Body of pancreas (tissue), 4 donors: ENCODE measurements around the gene LIN52. TPM values are rescaled to one million over a fixed set of nuclear protein-coding genes. Genes with fewer than 3 reads are reported as not detected.

Experiments used
- ATAC-seq: fragments of 150-250 bp; one replicate; pipeline ENCODE4 v1.9.1; 2016
- DNase-seq, 4 donors: peaks; one replicate each; pipeline ENCODE4 v3.0.0-alpha.2; 2019
- H3K27ac ChIP-seq, 4 donors: fragments of 200-600 bp; sonication (generic); 1 replicate in 3 of 4; 2 replicates in 1 of 4; pipeline versions ENCODE4 v1.5.1 to v1.6.1; 2016 to 2019; ENCODE audit warnings: mild to moderate bottlenecking in 1 of 4, mixed read lengths in 1 of 4, moderate library complexity in 1 of 4
- H3K27me3 ChIP-seq, 2 donors: fragments of 200-600 bp; sonication (generic); one replicate each; pipeline ENCODE4 v1.6.0; 2016; ENCODE audit warnings: mild to moderate bottlenecking in 1 of 2
- H3K36me3 ChIP-seq, 2 donors: fragments of 200-600 bp; sonication (generic); replicated peaks in 1 of 2; 2 replicates each; pipeline ENCODE4 v1.5.1; 2016; ENCODE audit warnings: low read depth in 2 of 2; ENCODE audit not compliant: insufficient read depth in 1 of 2
- H3K4me1 ChIP-seq: fragments of 200-600 bp; sonication (generic); one replicate; pipeline ENCODE4 v1.6.0; 2016
- H3K4me3 ChIP-seq, 2 donors: fragments of 200-600 bp; sonication (generic); 1 replicate in 1 of 2; 2 replicates in 1 of 2; pipeline ENCODE4 v1.5.1; 2016 to 2019
- H3K9me3 ChIP-seq, 3 donors: fragments of 200-600 bp; sonication (generic); 1 replicate in 2 of 3; 2 replicates in 1 of 3; pipeline ENCODE4 v1.5.1; 2016
- POLR2A ChIP-seq, 3 donors: fragments of 450-650 bp; IDR thresholded peaks; one replicate each; pipeline ENCODE4 v1.6.1; 2016; ENCODE audit warnings: antibody characterized with exemption in 3 of 3, mild to moderate bottlenecking in 2 of 3
- WGBS, 2 donors: methylation state at CpG; one replicate each; pipeline ENCODE4 v1.1.5; 2017; 5-methylcytosine and 5-hydroxymethylcytosine counted together
- intact Hi-C: fragments of 100-400 bp; cut with DNase I; formaldehyde crosslinking; loops from one replicate; pipeline ENCODE4 v1.15.1; 2023
- total RNA-seq, 2 donors: library from RNA; depleted of rRNA; stranded (reverse); fragments of >200 nt; gene quantifications; one replicate each; pipeline ENCODE4 v1.1.0, GENCODE V29; 2016
- TF ChIP-seq, protein P1 (sequence below), 7 experiments: fragments of 450-650 bp in 4 of 7; fragments of 200-600 bp in 3 of 7; sonication (generic) in 3 of 7; IDR thresholded peaks; one replicate each; pipeline ENCODE4 v1.5.1; 2016 to 2019; ENCODE audit warnings: antibody characterized with exemption in 7 of 7

LIN52 gene
- total RNA-seq, 2 donors from 2014 or later, result 3.9 to 4.6 TPM

DNA sequence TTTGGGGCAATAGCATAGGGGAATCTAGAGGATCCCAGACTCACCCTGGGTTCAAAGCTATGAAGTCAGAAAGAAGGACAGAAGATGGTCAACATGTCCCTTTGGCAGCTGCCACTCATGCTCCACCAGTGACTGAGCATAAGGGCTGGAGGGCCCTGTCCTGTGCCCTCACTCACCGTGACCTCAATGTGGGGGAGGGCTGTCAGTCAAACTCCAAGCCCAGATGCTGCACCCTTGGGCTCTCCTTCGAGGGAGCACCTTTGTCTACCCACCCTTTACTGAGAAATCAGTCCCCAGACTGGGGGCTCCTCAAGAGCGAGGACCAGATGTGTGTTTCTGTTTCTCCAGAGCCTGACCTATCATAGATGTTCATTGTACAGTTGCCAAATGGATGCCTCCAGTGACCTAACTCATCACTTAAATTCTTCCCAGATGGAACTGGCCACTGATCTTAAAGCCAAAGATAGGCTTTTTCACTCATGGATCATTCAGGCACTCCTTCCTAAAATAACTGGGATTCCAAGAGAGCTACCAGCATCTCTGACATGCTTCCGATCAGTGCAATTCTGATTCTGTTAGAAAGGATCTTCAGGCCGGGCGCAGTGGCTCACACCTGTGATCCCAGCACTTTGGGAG lies 127.3 kb downstream of the LIN52 start:
- Histone ChIP-seq H3K4me1 (no peaks in the 10 kb centered on the region), H3K27me3 (no peaks in the 10 kb centered on the region), H3K27ac (no peak overlapping the region), H3K36me3 (no peaks in the 10 kb centered on the region), H3K9me3 (no peaks in the 10 kb centered on the region), H3K4me3 (no peak overlapping the region)
- intact Hi-C loops, result no loop called here
- DNase-seq (no peak), ATAC-seq (no peak)
- no peak for TF ChIP-seq POLR2A (IDR thresholded peaks at IDR 0.05)
- TF ChIP-seq, protein P1, sequence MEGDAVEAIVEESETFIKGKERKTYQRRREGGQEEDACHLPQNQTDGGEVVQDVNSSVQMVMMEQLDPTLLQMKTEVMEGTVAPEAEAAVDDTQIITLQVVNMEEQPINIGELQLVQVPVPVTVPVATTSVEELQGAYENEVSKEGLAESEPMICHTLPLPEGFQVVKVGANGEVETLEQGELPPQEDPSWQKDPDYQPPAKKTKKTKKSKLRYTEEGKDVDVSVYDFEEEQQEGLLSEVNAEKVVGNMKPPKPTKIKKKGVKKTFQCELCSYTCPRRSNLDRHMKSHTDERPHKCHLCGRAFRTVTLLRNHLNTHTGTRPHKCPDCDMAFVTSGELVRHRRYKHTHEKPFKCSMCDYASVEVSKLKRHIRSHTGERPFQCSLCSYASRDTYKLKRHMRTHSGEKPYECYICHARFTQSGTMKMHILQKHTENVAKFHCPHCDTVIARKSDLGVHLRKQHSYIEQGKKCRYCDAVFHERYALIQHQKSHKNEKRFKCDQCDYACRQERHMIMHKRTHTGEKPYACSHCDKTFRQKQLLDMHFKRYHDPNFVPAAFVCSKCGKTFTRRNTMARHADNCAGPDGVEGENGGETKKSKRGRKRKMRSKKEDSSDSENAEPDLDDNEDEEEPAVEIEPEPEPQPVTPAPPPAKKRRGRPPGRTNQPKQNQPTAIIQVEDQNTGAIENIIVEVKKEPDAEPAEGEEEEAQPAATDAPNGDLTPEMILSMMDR (IDR thresholded peaks at IDR 0.05), result no peak
- WGBS, 2 donors, result 88 to 98% methylated on average over 4 to 6 of the region's 6 CpGs

DNA sequence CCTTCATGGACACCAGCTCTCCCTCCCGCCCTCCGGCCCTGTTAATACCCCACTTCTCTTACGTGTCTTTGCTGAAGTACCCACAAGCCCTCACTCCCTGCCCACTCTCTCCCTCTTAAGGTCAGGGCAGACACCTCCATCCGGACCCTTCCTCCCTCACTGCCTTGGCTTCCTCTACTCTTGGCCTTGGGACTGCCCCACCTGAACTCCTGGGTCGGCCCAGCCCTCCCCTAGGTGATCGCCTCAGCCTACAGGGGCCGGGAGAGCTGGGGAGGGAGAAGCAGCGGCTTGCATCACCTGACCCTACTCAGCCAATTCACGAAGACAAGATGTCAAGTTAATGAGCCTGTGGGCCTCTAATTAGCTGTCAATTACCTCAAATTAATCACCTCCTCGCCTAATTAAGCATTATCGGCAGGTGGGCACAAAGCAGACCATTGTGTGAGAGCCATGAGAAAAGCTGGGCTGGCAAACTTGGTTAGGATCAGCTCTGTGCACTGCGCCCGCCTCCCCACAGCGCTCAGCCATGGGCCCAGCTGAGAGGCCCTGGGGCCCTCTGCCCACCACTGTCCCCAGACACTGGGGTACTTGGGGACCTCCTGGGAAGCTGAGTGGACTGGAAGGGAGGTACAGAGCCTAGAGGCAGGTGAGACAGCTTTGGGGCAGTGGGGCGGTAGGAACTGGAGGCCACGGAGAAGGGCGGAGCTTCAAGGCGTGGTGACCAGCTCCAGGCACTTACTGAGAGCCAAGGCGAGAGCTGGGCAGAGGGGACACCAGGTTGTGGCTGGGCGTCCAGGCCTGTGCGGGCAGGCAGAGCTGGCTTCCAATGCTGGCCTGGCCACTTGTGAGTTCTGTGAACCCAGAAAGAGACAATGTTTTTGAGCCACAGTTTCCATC lies 129.4 kb downstream of the LIN52 start:
- Histone ChIP-seq H3K27me3 (peaks cover 0 to 10% of the 10 kb centered on the region in 2 donors), H3K4me1 (peaks cover 8% of the 10 kb centered on the region), H3K27ac (no peak overlapping the region), H3K9me3 (no peaks in the 10 kb centered on the region), H3K4me3 (no peak overlapping the region), H3K36me3 (no peaks in the 10 kb centered on the region)
- no peak for TF ChIP-seq POLR2A (IDR thresholded peaks at IDR 0.05)
- TF ChIP-seq, protein P1 (IDR thresholded peaks at IDR 0.05), result no peak
- no peak for ATAC-seq
- WGBS, 2 donors, result 59 to 75% methylated on average over 10 to 21 of the region's 21 CpGs
- intact Hi-C loops, result no loop called here
- DNase-seq, result no peak

DNA sequence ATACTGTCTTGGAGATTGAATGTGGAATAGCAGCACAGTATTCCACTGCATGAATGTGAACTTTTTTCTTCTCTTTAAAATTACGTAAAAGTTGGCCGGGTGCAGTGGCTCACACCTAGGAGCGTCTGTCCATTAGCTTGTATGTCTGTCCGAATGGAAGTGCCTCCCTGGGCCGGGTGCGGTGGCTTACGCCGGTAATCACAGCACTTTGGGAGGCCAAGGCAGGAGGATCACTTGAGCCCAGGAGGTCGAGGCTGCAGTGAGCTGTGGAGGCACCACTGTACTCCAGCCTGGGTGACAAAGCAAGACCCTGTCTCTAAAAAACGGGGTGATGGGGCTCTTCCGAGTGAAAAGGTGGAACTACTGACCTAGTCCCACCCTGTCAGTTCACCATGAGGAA lies 131.9 kb downstream of the LIN52 start:
- ATAC-seq, result no peak
- H3K4me1 ChIP-seq, result peaks cover 8% of the 10 kb centered on the region
- H3K27ac ChIP-seq, result no peak overlapping the region
- no peak overlapping the region for H3K4me3 ChIP-seq
- H3K36me3 ChIP-seq, result no peaks in the 10 kb centered on the region
- DNase-seq, result no peak
- WGBS, 2 donors, result 76 to 79% methylated on average over 11 of the region's 11 CpGs
- TF ChIP-seq, protein P1 (IDR thresholded peaks at IDR 0.05), result no peak
- no peak for TF ChIP-seq POLR2A (IDR thresholded peaks at IDR 0.05)
- no peaks in the 10 kb centered on the region for H3K9me3 ChIP-seq
- peaks cover 0 to 10% of the 10 kb centered on the region in 2 donors for H3K27me3 ChIP-seq
- intact Hi-C loops, result no loop called here

DNA sequence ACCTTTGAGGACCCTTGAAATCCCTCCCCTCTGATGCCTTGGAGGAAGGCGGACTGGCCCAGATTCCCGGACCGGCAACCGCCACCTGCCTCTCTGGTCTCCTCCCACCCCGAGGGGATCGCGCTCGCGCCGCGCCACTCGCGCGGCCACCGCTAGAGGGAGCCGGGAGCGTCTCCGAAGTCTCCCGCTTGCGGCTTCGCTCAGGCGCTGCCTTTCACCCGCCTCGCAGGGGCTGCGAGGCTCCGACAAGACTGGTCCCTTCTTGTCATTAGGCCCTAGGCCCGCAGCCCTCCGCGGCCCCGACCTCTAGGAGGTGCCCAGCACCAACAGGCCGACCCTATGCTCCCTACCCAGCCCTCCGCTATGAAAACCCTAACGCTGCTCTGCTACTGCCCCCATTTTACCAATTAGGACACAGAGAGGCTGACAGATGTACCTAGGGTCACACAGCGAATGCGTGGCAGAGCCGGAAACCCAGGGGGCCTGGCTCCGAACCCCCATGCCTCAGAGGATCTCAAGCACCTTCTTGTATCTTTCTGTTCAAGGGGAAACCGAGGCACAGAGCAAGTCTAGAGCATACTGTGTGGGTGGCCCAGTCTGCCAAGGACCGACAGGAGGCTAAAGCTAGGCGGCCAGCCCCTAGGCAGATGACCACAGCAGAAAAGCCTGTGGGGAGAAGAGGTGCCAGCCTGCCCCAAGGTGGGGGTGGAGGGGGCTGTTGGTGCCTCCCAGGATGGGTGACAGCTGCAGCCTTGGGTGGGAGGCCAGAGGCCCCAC lies 133.1 kb downstream of the LIN52 start:
- H3K9me3 ChIP-seq, result no peaks in the 10 kb centered on the region
- ATAC-seq, result peak; percentile 88
- H3K36me3 ChIP-seq, result no peaks in the 10 kb centered on the region
- H3K4me3 ChIP-seq, result no peak overlapping the region
- no peak overlapping the region for H3K27ac ChIP-seq
- H3K27me3 ChIP-seq, result peaks cover 0 to 10% of the 10 kb centered on the region in 2 donors
- 5 to 15% methylated on average over 8 to 40 of the region's 40 CpGs for WGBS, 2 donors
- H3K4me1 ChIP-seq, result peaks cover 8% of the 10 kb centered on the region
- TF ChIP-seq POLR2A (IDR thresholded peaks at IDR 0.05), result no peak
- TF ChIP-seq, protein P1 (IDR thresholded peaks at IDR 0.05), result peak; percentile 74 to 96 (median 82)
- DNase-seq, result peak; percentile 65 to 75 (median 70)
- intact Hi-C loops, result no loop called here
